H9 (cell line): ENCODE results near the gene MFSD1. TPM values are rescaled to one million over a fixed set of nuclear protein-coding genes. Genes with fewer than 3 reads are reported as not detected.

Experiments
- DNase-seq: peaks from one replicate; pipeline ENCODE4 v3.0.0-alpha.2; 2017
- H2AFZ ChIP-seq: one replicate; pipeline ENCODE4 v1.6.1; 2013; ENCODE audit warnings: mild to moderate bottlenecking, low read length, control low read depth, moderate library complexity
- H2AK5ac ChIP-seq: 2 replicates; pipeline ENCODE4 v1.6.1; 2013; ENCODE audit warnings: low read length, control low read depth, mixed read lengths; ENCODE audit not compliant: insufficient read length
- H2BK120ac ChIP-seq: one replicate; pipeline ENCODE4 v1.6.1; 2013; ENCODE audit warnings: low read depth, mild to moderate bottlenecking, low read length, control low read depth, inconsistent platforms; ENCODE audit not compliant: poor library complexity, severe bottlenecking
- H2BK12ac ChIP-seq: 2 replicates; pipeline ENCODE4 v1.6.1; 2013; ENCODE audit warnings: low read length, control low read depth, mixed read lengths, low read depth; ENCODE audit not compliant: insufficient read length
- H2BK15ac ChIP-seq: 2 replicates; pipeline ENCODE4 v1.6.1; 2013; ENCODE audit warnings: low read depth, low read length, control low read depth
- H2BK20ac ChIP-seq: one replicate; pipeline ENCODE4 v1.6.1; 2013; ENCODE audit warnings: low read depth, mild to moderate bottlenecking, low read length, control low read depth, inconsistent platforms; ENCODE audit not compliant: poor library complexity, severe bottlenecking
- H2BK5ac ChIP-seq: 2 replicates; pipeline ENCODE4 v1.6.1; 2013; ENCODE audit warnings: low read length, control low read depth, mixed read lengths; ENCODE audit not compliant: insufficient read length
- H3K14ac ChIP-seq: 2 replicates; pipeline ENCODE4 v1.6.1; 2013; ENCODE audit warnings: low read length, control low read depth; ENCODE audit not compliant: insufficient read depth
- H3K18ac ChIP-seq: 2 replicates; pipeline ENCODE4 v1.6.1; 2013; ENCODE audit warnings: low read depth, mild to moderate bottlenecking, mixed read lengths, low read length, control low read depth; ENCODE audit not compliant: insufficient read length
- H3K23ac ChIP-seq: 2 replicates; pipeline ENCODE4 v1.6.1; 2013; ENCODE audit warnings: low read length, control low read depth, mixed read lengths, low read depth; ENCODE audit not compliant: insufficient read length
- H3K23me2 ChIP-seq: 2 replicates; pipeline ENCODE4 v1.6.1; 2013; ENCODE audit warnings: low read depth, mild to moderate bottlenecking, mixed read lengths, low read length, control low read depth; ENCODE audit not compliant: insufficient read length, poor library complexity, severe bottlenecking
- H3K27ac ChIP-seq: 2 replicates; pipeline ENCODE4 v1.5.1; 2013; ENCODE audit warnings: low read length, control low read depth, mixed read lengths, low read depth; ENCODE audit not compliant: insufficient read length
- H3K27me3 ChIP-seq: 2 replicates; pipeline ENCODE4 v1.6.1; 2013; ENCODE audit warnings: low read length, control low read depth, inconsistent platforms; ENCODE audit not compliant: insufficient read depth
- H3K4ac ChIP-seq: 2 replicates; pipeline ENCODE4 v1.6.1; 2013; ENCODE audit warnings: low read depth, mild to moderate bottlenecking, control low read depth, inconsistent platforms, low read length, moderate library complexity
- H3K4me1 ChIP-seq: 2 replicates; pipeline ENCODE4 v1.6.1; 2013; ENCODE audit warnings: low read length, control low read depth, inconsistent platforms; ENCODE audit not compliant: insufficient read depth
- H3K4me2 ChIP-seq: 2 replicates; pipeline ENCODE4 v1.6.1; 2013; ENCODE audit warnings: low read length, control low read depth, mixed read lengths; ENCODE audit not compliant: insufficient read length, insufficient read depth
- H3K56ac ChIP-seq: 2 replicates; pipeline ENCODE4 v1.6.1; 2013; ENCODE audit warnings: low read depth, mild to moderate bottlenecking, mixed read lengths, low read length, control low read depth; ENCODE audit not compliant: insufficient read length
- H3K79me1 ChIP-seq: 2 replicates; pipeline ENCODE4 v1.6.1; 2013; ENCODE audit warnings: low read depth, mild to moderate bottlenecking, moderate library complexity, low read length, control low read depth, inconsistent platforms; ENCODE audit not compliant: insufficient read depth, poor library complexity, severe bottlenecking
- H3K79me2 ChIP-seq: 2 replicates; pipeline ENCODE4 v1.6.1; 2013; ENCODE audit warnings: low read length, control low read depth, inconsistent platforms; ENCODE audit not compliant: insufficient read depth
- H3K9ac ChIP-seq: 2 replicates; pipeline ENCODE4 v1.6.1; 2013; ENCODE audit warnings: low read length, control low read depth, mixed read lengths; ENCODE audit not compliant: insufficient read length; ENCODE audit errors: extremely low read depth
- H3K9me3 ChIP-seq: one replicate; pipeline ENCODE4 v1.6.1; 2013; ENCODE audit warnings: low read depth, low read length, inconsistent platforms; ENCODE audit not compliant: control insufficient read depth
- H3T11ph ChIP-seq: one replicate; pipeline ENCODE4 v1.6.1; 2013; ENCODE audit warnings: mild to moderate bottlenecking, low read length, control low read depth, inconsistent platforms
- H4K20me1 ChIP-seq: one replicate; pipeline ENCODE4 v1.6.1; 2013; ENCODE audit not compliant: control insufficient read depth, insufficient read length, insufficient read depth
- H4K5ac ChIP-seq: 2 replicates; pipeline ENCODE4 v1.6.1; 2013; ENCODE audit warnings: low read depth, mild to moderate bottlenecking, mixed read lengths, low read length, control low read depth; ENCODE audit not compliant: insufficient read length
- H4K8ac ChIP-seq: replicated peaks from 2 replicates; pipeline ENCODE4 v1.6.1; 2013; ENCODE audit warnings: low read length, control low read depth, mixed read lengths, low read depth; ENCODE audit not compliant: insufficient read length
- H4K91ac ChIP-seq: 2 replicates; pipeline ENCODE4 v1.6.1; 2013; ENCODE audit warnings: low read depth, mild to moderate bottlenecking, moderate library complexity, mixed read lengths, low read length, control low read depth; ENCODE audit not compliant: insufficient read length
- H3K27ac Mint-ChIP-seq, 3 experiments: 2 replicates in 2 of 3; 3 replicates in 1 of 3; pipeline ENCODE4 v1.8.0; 2020 to 2021; ENCODE audit warnings: mixed read lengths in 3 of 3, mild to moderate bottlenecking in 1 of 3, moderate library complexity in 1 of 3
- H3K27me3 Mint-ChIP-seq: 2 replicates; pipeline ENCODE4 v1.8.0; 2021; ENCODE audit warnings: low read depth, mild to moderate bottlenecking, moderate library complexity, mixed read lengths
- H3K36me3 Mint-ChIP-seq, 3 experiments: 2 replicates in 2 of 3; 3 replicates in 1 of 3; pipeline ENCODE4 v1.8.0; 2020 to 2021; ENCODE audit warnings: low read depth in 3 of 3, mixed read lengths in 3 of 3; ENCODE audit not compliant: insufficient read depth in 1 of 3
- H3K4me1 Mint-ChIP-seq, 2 experiments: 2 replicates each; pipeline ENCODE4 v1.8.0; 2020; ENCODE audit warnings: mixed read lengths in 2 of 2
- H3K4me3 Mint-ChIP-seq, 2 experiments: 2 replicates in 1 of 2; 3 replicates in 1 of 2; pipeline ENCODE4 v1.8.0; 2020 to 2021; ENCODE audit warnings: mild to moderate bottlenecking in 2 of 2, mixed read lengths in 2 of 2, moderate library complexity in 1 of 2
- H3K9me3 Mint-ChIP-seq, 2 experiments: 2 replicates in 1 of 2; 3 replicates in 1 of 2; pipeline ENCODE4 v1.8.0; 2020; ENCODE audit warnings: mild to moderate bottlenecking in 2 of 2, mixed read lengths in 2 of 2, moderate library complexity in 1 of 2
- WGBS: extraction: QIAGEN DNeasy Blood & Tissue Kit; methylation state at CpG from one replicate; pipeline ENCODE4 v1.1.7; 2013; ENCODE audit warnings: missing lambda C conversion rate, low lambda C conversion rate, mixed read lengths; ENCODE audit not compliant: insufficient read length; ENCODE audit errors: extremely low coverage; 5-methylcytosine and 5-hydroxymethylcytosine counted together
- total RNA-seq: library from RNA; stranded (reverse); gene quantifications from 2 replicates; pipeline ENCODE4 v1.2.1, GENCODE V29; 2021
- TF ChIP-seq, protein P1 (sequence below): fragments of 200-600 bp; sonication (generic); conservative IDR thresholded peaks from 3 replicates; pipeline ENCODE4 v1.8.0; 2021; ENCODE audit warnings: antibody characterized with exemption, mild to moderate bottlenecking

Gene MFSD1
- total RNA-seq, 1 experiment from 2014 or later: 9.5 TPM

DNA sequence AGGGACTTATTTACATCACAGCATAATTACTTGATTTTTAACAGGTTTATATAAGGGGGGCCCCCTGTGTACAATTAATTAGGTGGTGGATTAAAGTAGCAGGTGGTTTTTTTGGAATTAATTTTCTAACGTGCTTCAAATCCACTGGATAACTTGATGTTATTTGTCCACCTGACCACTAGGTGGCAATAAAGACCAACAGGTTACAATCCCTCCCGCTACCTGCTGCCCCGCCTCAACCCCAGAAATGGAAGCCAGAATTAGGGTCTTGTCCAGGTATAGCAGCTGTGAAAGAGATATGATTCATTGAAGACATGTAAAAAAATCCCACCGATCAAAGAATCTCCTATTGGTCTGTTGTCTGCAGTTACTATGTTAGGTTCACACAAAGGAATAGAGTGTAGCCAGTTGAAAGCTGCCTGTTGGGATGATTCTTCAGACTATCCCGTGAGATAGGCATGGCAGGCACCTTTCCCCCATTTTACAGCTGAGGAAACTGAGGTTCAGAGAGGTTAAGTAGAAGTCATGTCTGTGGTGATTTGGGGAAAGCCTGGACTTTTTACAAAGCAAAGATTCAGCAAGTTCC is 44.0 kb downstream of the MFSD1 start:
- Histone ChIP-seq H4K5ac (no peak overlapping the region), H2BK120ac (no peak overlapping the region), H2BK12ac (no peak overlapping the region), H3K23me2 (no peaks in the 10 kb centered on the region), H4K91ac (no peak overlapping the region), H3K79me1 (no peaks in the 10 kb centered on the region), H3K27ac (no peak overlapping the region), H3K79me2 (no peaks in the 10 kb centered on the region), H3K23ac (no peak overlapping the region), H2BK15ac (no peak overlapping the region), H3K9me3 (no peaks in the 10 kb centered on the region), H3K27me3 (no peaks in the 10 kb centered on the region), H2AK5ac (no peak overlapping the region), H3K9ac (no peak overlapping the region), H3K4me2 (no peak overlapping the region), H3K18ac (no peak overlapping the region), H3K56ac (no peak overlapping the region), H4K20me1 (no peaks in the 10 kb centered on the region), H2AFZ (no peak overlapping the region), H2BK20ac (no peak overlapping the region), H3K4ac (no peak overlapping the region), H4K8ac (no peak overlapping the region), H3K4me1 (no peaks in the 10 kb centered on the region), H2BK5ac (no peak overlapping the region), H3T11ph (no peak overlapping the region), H3K14ac (no peak overlapping the region)
- WGBS: no CpG with 5 or more reads among the region's 5 CpGs
- no peaks in the 10 kb centered on the region for H3K9me3 Mint-ChIP-seq
- H3K36me3 Mint-ChIP-seq: no peaks in the 10 kb centered on the region
- peaks cover 0 to 3% of the 10 kb centered on the region in 2 experiments; a peak in 1 of 4 replicates for H3K4me1 Mint-ChIP-seq
- DNase-seq: no peak
- H3K27ac Mint-ChIP-seq: no peak overlapping the region
- TF ChIP-seq, protein P1, sequence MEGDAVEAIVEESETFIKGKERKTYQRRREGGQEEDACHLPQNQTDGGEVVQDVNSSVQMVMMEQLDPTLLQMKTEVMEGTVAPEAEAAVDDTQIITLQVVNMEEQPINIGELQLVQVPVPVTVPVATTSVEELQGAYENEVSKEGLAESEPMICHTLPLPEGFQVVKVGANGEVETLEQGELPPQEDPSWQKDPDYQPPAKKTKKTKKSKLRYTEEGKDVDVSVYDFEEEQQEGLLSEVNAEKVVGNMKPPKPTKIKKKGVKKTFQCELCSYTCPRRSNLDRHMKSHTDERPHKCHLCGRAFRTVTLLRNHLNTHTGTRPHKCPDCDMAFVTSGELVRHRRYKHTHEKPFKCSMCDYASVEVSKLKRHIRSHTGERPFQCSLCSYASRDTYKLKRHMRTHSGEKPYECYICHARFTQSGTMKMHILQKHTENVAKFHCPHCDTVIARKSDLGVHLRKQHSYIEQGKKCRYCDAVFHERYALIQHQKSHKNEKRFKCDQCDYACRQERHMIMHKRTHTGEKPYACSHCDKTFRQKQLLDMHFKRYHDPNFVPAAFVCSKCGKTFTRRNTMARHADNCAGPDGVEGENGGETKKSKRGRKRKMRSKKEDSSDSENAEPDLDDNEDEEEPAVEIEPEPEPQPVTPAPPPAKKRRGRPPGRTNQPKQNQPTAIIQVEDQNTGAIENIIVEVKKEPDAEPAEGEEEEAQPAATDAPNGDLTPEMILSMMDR: peak; percentile 84
- no peak overlapping the region for H3K4me3 Mint-ChIP-seq
- H3K27me3 Mint-ChIP-seq: no peaks in the 10 kb centered on the region
